ENCODE data around the gene CHI3L1.

CHI3L1 gene

DNA sequence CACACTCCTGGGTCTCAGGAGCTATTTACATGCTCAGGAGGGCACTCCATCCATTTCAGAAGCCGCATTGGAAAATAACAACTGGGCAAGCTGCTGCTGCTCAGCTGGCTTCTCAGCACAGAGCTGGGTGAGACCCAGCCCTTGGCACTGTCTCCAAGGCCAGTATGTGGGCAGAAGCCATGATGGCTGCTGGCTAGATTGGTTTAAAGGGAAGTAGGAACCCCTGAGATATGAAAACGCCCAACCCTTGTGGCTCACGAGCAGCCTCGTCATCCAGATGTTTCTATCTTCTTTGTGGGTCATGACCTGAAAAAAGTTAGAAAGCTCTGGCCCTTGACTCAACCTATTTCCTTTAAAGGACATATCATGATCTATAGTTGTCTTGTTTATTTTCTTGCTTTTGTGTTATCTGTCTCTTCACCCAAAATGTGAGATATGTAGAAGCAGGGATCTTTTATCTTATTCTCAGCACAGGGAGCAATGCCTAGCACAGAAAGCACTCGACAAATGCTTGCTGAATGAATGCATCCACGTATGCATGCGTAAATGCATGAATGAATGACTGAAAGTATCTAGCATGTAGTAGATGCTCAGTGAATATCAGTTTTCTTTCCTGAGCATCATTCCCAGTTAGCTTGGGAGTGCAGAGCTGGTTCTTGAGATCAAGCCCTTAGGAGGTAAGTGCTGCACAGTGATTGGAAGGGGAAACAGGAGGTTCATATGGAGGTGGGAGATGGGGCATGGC, 22.4 kb downstream of the CHI3L1 start:
- H3K36me3 ChIP-seq (ENCODE audit: control insufficient read depth, insufficient read depth, low read length): peaks cover 2% of the 10 kb centered on the region
- DNase-seq: no peak
- H3K4me3 ChIP-seq (ENCODE audit: low read length): no peak overlapping the region
- H3K27ac ChIP-seq (ENCODE audit: low read depth, low read length): no peak overlapping the region
- no peak overlapping the region for H4K5ac ChIP-seq (ENCODE audit: low read length)
- WGBS (ENCODE audit: extremely low coverage, insufficient coverage, low lambda C conversion rate): no CpG with 5 or more reads among the region's 7 CpGs
- no peak overlapping the region for H3K18ac ChIP-seq (ENCODE audit: low read length)
- no peak overlapping the region for H2BK5ac ChIP-seq (ENCODE audit: low read length)
- H3K56ac ChIP-seq (ENCODE audit: low read length): peak overlapping the region; percentile 25
- H2BK120ac ChIP-seq (ENCODE audit: low read depth, low read length): no peak overlapping the region
- H2BK15ac ChIP-seq (replicated peaks; ENCODE audit: low read depth): no peak overlapping the region
- peaks cover 2% of the 10 kb centered on the region for H3K4me1 ChIP-seq (ENCODE audit: control insufficient read depth, low read depth, low read length)
- no peak overlapping the region for H3K4ac ChIP-seq (ENCODE audit: low read depth, low read length)
- no peak overlapping the region for H3K4me2 ChIP-seq (ENCODE audit: low read length)
- no peak overlapping the region for H2AK5ac ChIP-seq (ENCODE audit: low read length)
- no peak overlapping the region for H3K23ac ChIP-seq (ENCODE audit: low read length)
- no peaks in the 10 kb centered on the region for H3K79me1 ChIP-seq (ENCODE audit: low read length)
- H3K79me2 ChIP-seq (ENCODE audit: control insufficient read depth, insufficient read depth, low read length): no peaks in the 10 kb centered on the region
- H3K9ac ChIP-seq (ENCODE audit: low read length): no peak overlapping the region
- H3K27me3 ChIP-seq (ENCODE audit: insufficient read depth, low read length, poor library complexity): no peaks in the 10 kb centered on the region
- no peak overlapping the region for H4K8ac ChIP-seq (ENCODE audit: low read depth, low read length)

DNA sequence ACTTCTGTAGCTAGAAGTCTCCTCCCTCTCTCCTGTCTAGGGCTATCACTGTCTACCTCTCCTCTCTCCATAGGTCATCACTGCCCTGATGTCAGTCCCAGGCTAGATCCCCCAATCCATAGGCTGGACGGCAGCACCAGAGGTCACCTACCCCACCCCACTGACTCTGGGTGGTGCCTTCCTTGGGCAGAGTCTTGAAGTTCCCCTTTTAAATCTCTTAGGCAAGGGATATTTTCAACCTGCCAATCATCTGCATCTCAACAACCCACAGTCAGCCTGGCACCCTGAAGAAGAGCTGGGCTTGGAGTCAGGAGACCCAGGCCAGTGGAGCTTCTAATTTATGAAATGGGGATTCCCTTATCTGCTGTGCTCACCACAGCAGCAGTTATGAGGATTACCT, 24.1 kb downstream of the CHI3L1 start:
- H2BK120ac ChIP-seq (ENCODE audit: low read depth, low read length): no peak overlapping the region

DNA sequence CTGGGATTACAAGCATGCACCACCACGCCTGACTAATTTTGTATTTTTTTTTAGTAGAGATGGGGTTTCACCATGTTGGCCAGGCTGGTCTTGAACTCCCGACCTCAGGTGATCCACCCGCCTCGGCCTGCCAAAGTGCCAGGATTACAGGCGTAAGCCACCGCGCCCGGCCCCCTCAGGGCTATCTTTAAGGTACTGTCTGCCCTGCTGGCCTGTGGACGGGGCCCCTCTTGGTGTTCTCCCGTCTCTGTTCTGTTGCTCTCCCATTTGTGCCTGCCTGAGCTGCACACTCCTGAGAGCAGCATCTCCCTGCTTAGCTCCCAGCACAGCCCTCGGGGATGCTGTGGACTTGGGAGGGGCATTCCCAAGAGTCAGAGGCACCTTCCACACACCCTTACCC, 24.8 kb downstream of the CHI3L1 start:
- no peak overlapping the region for H2BK5ac ChIP-seq (ENCODE audit: low read length)
- no peak overlapping the region for H3K4me3 ChIP-seq (ENCODE audit: low read length)
- no peak overlapping the region for H3K56ac ChIP-seq (ENCODE audit: low read length)
- no peaks in the 10 kb centered on the region for H3K79me2 ChIP-seq (ENCODE audit: control insufficient read depth, insufficient read depth, low read length)
- H3K4me2 ChIP-seq (ENCODE audit: low read length): no peak overlapping the region
- H3K4ac ChIP-seq (ENCODE audit: low read depth, low read length): no peak overlapping the region
- H3K23ac ChIP-seq (ENCODE audit: low read length): no peak overlapping the region
- H3K27me3 ChIP-seq (ENCODE audit: insufficient read depth, low read length, poor library complexity): no peaks in the 10 kb centered on the region
- no peaks in the 10 kb centered on the region for H3K4me1 ChIP-seq (ENCODE audit: control insufficient read depth, low read depth, low read length)
- H3K18ac ChIP-seq (ENCODE audit: low read length): no peak overlapping the region
- no peak overlapping the region for H4K8ac ChIP-seq (ENCODE audit: low read depth, low read length)
- H4K5ac ChIP-seq (ENCODE audit: low read length): no peak overlapping the region
- DNase-seq: no peak
- H2AK5ac ChIP-seq (ENCODE audit: low read length): no peak overlapping the region
- no peak overlapping the region for H3K27ac ChIP-seq (ENCODE audit: low read depth, low read length)
- WGBS (ENCODE audit: extremely low coverage, insufficient coverage, low lambda C conversion rate): no CpG with 5 or more reads among the region's 11 CpGs
- peaks cover 2% of the 10 kb centered on the region for H3K36me3 ChIP-seq (ENCODE audit: control insufficient read depth, insufficient read depth, low read length)
- no peaks in the 10 kb centered on the region for H3K79me1 ChIP-seq (ENCODE audit: low read length)
- H3K9ac ChIP-seq (ENCODE audit: low read length): no peak overlapping the region
- no peak overlapping the region for H2BK15ac ChIP-seq (replicated peaks; ENCODE audit: low read depth)
- no peak overlapping the region for H2BK120ac ChIP-seq (ENCODE audit: low read depth, low read length)

More for the DNA sequence above, 24.1 kb downstream of the CHI3L1 start:
- Histone ChIP-seq H4K5ac (ENCODE audit: low read length) (no peak overlapping the region), H3K4ac (ENCODE audit: low read depth, low read length) (no peak overlapping the region), H2AK5ac (ENCODE audit: low read length) (no peak overlapping the region), H3K79me1 (ENCODE audit: low read length) (no peaks in the 10 kb centered on the region), H2BK5ac (ENCODE audit: low read length) (no peak overlapping the region), H3K4me2 (ENCODE audit: low read length) (no peak overlapping the region), H3K9ac (ENCODE audit: low read length) (no peak overlapping the region), H3K79me2 (ENCODE audit: control insufficient read depth, insufficient read depth, low read length) (no peaks in the 10 kb centered on the region), H3K4me3 (ENCODE audit: low read length) (no peak overlapping the region), H2BK15ac (replicated peaks; ENCODE audit: low read depth) (no peak overlapping the region), H3K56ac (ENCODE audit: low read length) (no peak overlapping the region), H3K18ac (ENCODE audit: low read length) (no peak overlapping the region), H3K23ac (ENCODE audit: low read length) (no peak overlapping the region), H3K4me1 (ENCODE audit: control insufficient read depth, low read depth, low read length) (peaks cover 2% of the 10 kb centered on the region), H3K27ac (ENCODE audit: low read depth, low read length) (no peak overlapping the region), H4K8ac (ENCODE audit: low read depth, low read length) (no peak overlapping the region), H3K36me3 (ENCODE audit: control insufficient read depth, insufficient read depth, low read length) (peaks cover 2% of the 10 kb centered on the region), H3K27me3 (ENCODE audit: insufficient read depth, low read length, poor library complexity) (no peaks in the 10 kb centered on the region)
- no peak for DNase-seq
- no CpG with 5 or more reads among the region's 1 CpG for WGBS (ENCODE audit: extremely low coverage, insufficient coverage, low lambda C conversion rate)

DNA sequence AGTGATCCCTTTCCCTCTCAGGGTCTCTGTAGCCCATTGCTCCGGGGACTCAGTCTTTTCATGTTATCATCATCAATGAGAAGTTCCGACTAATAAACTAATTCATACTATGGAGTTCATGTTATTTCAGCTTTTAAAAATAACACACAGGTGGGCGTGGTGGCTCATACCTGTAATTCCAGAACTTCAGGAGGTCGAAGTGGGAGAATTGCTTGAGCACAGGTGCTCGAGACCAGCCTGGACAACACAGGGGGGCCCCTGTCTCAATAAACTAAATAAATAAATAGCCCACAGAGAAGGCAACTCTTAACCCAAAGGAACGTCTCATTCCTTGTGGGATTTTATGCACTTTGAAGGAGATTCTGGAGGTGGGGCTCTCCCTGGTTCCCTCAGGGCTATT, 25.3 kb downstream of the CHI3L1 start:
- Histone ChIP-seq H3K27me3 (ENCODE audit: insufficient read depth, low read length, poor library complexity) (no peaks in the 10 kb centered on the region), H3K4me2 (ENCODE audit: low read length) (no peak overlapping the region), H3K4me3 (ENCODE audit: low read length) (no peak overlapping the region), H3K79me2 (ENCODE audit: control insufficient read depth, insufficient read depth, low read length) (no peaks in the 10 kb centered on the region), H2BK5ac (ENCODE audit: low read length) (no peak overlapping the region), H2AK5ac (ENCODE audit: low read length) (no peak overlapping the region), H3K79me1 (ENCODE audit: low read length) (no peaks in the 10 kb centered on the region), H3K9ac (ENCODE audit: low read length) (no peak overlapping the region), H3K56ac (ENCODE audit: low read length) (no peak overlapping the region), H3K36me3 (ENCODE audit: control insufficient read depth, insufficient read depth, low read length) (peaks cover 2% of the 10 kb centered on the region), H2BK15ac (replicated peaks; ENCODE audit: low read depth) (no peak overlapping the region), H2BK120ac (ENCODE audit: low read depth, low read length) (no peak overlapping the region), H3K23ac (ENCODE audit: low read length) (no peak overlapping the region), H3K4me1 (ENCODE audit: control insufficient read depth, low read depth, low read length) (peaks cover 3% of the 10 kb centered on the region), H3K4ac (ENCODE audit: low read depth, low read length) (no peak overlapping the region), H3K18ac (ENCODE audit: low read length) (no peak overlapping the region), H4K5ac (ENCODE audit: low read length) (no peak overlapping the region), H4K8ac (ENCODE audit: low read depth, low read length) (no peak overlapping the region), H3K27ac (ENCODE audit: low read depth, low read length) (no peak overlapping the region)
- WGBS (ENCODE audit: extremely low coverage, insufficient coverage, low lambda C conversion rate): no CpG with 5 or more reads among the region's 6 CpGs
- DNase-seq: no peak

DNA sequence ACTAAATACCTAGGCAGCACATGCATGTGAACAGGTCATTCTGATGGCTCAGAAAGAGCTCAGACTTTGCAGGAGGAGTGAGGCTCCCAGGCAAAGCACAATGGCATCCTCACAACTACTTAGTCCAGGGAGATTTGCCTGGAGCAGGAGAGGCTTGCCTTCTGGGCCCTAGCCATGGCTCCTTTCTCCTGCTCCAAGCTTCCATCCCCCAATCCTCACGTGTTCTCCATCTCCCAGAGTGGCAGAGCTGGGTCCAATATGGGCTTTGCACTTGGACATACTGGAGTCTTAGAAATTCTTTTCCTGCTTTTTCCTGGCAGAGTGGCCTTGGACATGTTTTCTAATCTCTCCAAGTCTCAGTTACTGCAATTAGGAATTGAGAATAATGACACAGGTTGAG, 26.7 kb downstream of the CHI3L1 start:
- Histone ChIP-seq H3K79me2 (ENCODE audit: control insufficient read depth, insufficient read depth, low read length) (no peaks in the 10 kb centered on the region), H4K8ac (ENCODE audit: low read depth, low read length) (no peak overlapping the region), H3K56ac (ENCODE audit: low read length) (no peak overlapping the region), H4K5ac (ENCODE audit: low read length) (no peak overlapping the region), H3K9ac (ENCODE audit: low read length) (no peak overlapping the region), H2BK120ac (ENCODE audit: low read depth, low read length) (no peak overlapping the region), H3K36me3 (ENCODE audit: control insufficient read depth, insufficient read depth, low read length) (peaks cover 2% of the 10 kb centered on the region), H3K79me1 (ENCODE audit: low read length) (no peaks in the 10 kb centered on the region), H3K23ac (ENCODE audit: low read length) (no peak overlapping the region), H3K4ac (ENCODE audit: low read depth, low read length) (no peak overlapping the region), H3K4me1 (ENCODE audit: control insufficient read depth, low read depth, low read length) (peaks cover 12% of the 10 kb centered on the region), H2BK5ac (ENCODE audit: low read length) (no peak overlapping the region), H3K4me3 (ENCODE audit: low read length) (no peak overlapping the region), H3K18ac (ENCODE audit: low read length) (no peak overlapping the region), H2AK5ac (ENCODE audit: low read length) (no peak overlapping the region), H3K27me3 (ENCODE audit: insufficient read depth, low read length, poor library complexity) (no peaks in the 10 kb centered on the region), H3K27ac (ENCODE audit: low read depth, low read length) (no peak overlapping the region), H3K4me2 (ENCODE audit: low read length) (no peak overlapping the region), H2BK15ac (replicated peaks; ENCODE audit: low read depth) (no peak overlapping the region)
- DNase-seq: no peak
- no CpG with 5 or more reads among the region's 1 CpG for WGBS (ENCODE audit: extremely low coverage, insufficient coverage, low lambda C conversion rate)
